GM21717 (cell line): ENCODE measurements around the gene TNPO3.
A peak's percentile ranks its signal among the peaks of the same experiment; 100 is the strongest.

Source experiments
- ATAC-seq: cut with Tn5 transposase; IDR thresholded peaks from one replicate; pipeline ENCODE4 v1.9.1; 2021; ENCODE audit warnings: mild to moderate bottlenecking, moderate library complexity; ENCODE audit not compliant: unreplicated experiment

TNPO3 gene

DNA sequence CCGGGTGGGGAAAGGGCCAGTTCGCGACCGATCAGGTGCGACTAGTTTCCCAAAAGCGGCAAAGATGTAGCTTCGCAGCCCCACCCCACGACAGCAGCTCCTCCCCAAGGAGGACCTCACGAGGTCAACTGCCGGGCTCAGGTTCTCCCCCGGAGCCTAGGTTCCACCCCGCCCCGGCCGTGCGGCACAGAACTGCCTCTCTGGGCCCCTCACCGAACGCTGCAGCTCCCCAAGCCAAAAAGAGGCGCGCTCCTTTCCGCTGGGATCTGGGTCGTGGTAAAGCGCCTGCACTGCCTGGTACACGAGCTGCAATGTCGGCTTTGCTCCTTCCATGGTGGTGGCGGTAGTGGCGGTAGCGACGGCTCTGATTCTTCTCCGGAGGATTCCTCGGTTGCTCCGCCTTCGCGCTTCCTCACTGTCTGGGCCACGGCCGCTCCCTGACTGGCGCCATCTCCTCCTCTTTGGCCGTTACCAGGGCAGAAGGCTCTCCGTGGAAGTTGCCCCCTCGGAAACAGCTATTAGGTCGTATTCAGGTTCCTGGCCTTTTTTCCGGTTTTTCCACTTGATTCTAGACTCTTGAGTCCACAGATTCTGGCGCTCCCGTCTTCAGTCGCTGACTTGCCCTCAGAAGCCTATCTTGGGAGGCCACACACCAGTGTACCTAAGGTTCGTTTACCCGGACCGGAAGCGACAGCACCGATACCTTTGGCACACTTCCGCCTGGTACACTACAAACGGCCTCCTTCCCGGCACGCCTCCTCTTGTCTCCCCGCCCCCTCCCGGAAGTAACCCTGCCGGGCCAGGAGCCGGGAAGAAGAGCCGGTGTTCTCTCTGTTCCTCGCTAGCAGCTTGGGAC is at the start of gene TNPO3:
Gene TNPO3, minus strand, starts transcription at position 674 of the 856 bp plus-strand sequence. Its CDS starts 341 bp downstream, at position 333.
- ATAC-seq, result peak; percentile 82

DNA sequence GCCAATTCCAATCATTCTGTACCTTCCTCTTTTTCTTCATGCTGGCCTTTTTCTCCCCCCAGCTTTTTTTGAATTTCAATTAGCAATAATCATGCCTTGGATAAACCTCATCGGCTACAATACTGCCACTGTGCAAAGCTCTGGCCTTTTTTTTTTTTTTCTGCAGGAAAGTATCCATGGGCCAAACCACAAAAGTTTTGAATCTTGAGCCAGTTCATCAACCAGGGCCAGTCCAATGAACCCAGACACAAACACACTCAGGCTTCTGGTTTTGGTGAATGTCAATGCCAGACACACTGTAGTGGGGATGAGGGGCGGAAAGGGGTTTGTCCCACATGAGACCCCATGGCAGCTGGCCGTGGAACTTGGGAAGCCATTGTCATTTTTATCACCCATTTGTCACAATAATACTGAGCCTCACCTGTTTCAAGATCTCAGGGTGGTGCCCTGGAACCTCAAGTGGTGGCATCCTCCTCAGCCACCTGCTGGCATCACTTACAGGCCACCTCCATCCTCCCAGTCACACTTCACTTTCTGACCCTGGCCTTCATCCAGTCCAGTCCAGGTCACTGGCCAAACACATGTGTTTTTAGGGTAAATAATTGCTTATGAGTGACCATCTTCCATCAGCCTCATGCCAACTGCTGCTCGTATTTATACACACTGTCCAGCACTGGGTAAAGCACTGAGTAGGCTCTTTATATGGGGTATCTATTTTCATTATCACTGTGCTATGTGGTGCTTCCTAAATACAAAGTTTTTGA is 48.8 kb upstream of the TNPO3 start:
- no peak for ATAC-seq

DNA sequence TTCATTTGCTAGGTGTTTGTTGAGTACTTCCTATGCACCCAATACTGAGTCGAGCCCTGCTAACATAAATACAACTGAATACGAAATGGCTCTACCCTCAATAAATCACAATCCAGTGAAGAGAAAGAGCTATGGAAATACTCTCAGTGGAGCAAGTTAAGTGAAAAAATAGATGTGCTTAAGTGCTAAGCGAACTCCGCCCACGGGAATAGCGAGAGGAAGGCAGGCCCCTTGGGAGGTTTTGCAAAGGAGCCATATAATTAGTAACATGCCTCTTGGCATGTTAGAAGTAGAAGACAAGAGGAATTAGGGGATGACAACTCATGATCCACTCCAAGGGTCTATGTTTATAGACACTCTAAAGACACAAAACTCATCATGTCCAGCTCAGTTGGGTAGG is 46.8 kb upstream of the TNPO3 start:
- no peak for ATAC-seq

DNA sequence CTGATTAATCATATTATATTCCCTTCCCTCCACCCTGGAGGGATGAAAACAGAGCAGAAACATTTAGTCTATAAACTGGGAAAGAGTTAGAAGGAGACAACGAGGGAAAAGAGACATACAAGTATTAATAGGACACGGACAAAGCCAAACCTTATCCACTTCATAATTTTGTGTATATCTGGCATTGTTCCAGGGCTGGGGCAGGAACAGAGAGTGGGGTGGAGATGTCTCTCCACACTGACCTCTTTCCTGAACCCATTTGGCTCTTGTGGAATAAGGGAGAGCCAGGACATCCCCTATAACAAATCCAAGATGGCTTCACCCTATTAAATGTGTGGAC is 45.9 kb upstream of the TNPO3 start:
- ATAC-seq, result no peak

DNA sequence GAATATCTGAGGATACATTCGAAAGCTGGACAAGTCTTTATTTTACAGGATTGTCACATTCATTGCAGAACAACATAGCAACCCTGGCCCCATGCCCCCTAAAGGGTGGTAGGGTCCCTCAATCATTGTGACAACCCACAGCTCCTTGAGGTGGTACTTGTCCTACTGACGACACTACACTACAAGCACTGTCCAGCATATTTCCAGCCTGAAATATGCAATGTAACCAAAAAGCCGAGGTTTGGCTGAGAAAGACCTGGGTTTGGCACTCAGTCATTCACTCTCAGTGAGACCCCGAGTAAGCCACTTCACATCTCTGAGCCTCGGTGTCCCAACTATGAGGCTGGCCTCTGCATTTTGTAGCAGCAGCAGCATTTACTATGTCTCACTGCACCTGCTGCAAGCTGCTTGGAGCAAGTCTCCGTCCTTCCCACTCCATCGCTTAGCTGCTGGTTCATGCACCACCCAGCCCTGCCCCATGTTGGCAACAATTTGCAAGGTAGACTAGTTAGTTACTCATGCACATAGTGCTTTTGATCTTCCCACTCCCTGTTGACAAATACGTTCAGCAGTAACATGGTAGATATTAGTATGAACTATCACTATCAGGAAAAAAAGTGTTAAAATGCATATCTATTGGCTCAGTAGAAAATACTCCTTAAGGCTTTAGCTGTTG is 43.6 kb upstream of the TNPO3 start:
- ATAC-seq, result no peak

DNA sequence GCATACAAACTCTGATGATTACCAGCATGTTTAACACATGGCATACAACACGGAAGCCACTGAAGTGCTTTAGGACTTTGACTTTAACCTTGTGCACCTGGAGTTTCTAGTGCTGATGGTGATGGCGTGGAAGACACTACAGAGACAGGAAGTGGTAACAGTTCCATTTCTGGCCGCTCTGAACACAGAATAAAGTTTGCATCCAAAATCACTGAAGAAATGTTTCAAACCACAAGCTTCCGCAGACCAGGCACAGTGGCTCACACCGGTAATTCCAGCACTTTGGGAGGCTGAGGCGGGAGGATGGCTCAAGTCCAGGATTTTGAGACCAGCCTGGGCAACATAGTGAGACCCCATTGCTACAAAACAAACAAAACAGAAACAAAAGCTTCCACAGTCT is 40.3 kb upstream of the TNPO3 start:
- peak; percentile 66 for ATAC-seq

DNA sequence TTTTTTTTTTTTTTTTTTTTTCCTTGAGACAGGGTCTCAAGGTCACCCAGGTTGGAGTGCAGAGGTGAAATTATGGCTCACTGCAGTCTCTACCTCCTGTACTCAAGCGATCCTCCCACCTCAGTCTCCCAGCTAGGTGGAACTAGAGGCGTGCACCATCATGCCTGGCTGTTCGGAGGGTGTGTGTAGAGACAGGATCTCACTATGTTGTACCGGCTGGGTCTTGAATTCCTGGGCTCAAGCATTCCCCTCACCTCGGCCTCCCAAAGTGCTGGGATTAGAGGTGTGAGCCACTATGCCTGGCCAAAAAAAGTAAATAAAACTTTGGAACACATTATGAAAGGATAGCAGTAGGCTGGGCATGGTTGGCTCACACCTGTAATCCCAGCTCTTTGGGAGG is 39.6 kb upstream of the TNPO3 start:
- ATAC-seq, result no peak

DNA sequence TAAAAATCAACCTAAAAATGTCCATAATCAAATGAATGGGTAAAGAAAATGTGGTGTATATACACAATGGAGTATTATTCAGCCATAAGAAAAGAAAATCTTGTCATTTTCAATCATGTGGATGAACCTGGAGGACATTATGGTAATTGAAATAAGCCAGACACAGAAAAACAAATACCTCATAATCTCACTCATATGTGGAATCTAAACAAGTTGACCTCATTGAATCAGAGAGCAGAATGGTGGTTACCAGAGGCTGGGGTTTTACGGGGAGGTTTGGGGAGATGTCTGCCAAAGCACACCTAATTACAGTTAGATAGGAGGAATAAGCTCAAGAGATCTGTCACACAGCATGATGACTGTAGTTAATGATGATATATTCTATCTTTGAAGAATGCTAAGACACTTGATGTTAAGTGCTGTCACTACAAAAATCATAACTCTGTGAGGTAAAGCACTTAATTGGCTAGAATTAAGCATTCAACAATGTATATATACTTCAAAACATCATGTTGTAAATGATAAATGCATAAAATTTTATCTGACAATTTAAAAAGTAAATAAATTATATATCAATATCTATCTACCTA is 39.1 kb upstream of the TNPO3 start:
- ATAC-seq, result no peak

DNA sequence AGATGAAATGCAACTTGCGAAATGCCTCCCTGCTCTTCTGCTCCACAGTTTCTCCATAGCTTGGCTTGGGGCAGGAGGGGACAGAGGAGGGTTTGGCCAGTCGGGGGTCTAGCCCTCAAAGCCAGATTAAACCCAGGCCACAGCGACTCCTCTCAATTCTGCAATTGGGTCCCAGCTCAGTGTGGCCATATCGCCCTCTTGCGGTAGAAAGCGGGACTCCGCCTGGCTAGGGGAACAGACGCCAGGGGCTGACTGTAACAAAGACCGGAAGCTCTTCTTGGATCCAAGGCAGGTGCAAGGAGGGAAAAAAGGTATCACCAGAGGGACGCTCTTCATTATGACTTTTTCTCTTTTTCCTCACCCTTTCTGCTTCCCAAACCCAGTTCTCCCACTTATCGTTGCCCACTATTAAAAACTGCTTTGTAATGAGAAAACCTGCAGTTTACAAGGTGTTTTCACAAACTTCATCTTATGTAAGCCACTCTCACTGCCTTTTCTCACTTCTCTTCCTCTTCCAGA is 36.6 kb upstream of the TNPO3 start:
- peak; percentile 61 for ATAC-seq

DNA sequence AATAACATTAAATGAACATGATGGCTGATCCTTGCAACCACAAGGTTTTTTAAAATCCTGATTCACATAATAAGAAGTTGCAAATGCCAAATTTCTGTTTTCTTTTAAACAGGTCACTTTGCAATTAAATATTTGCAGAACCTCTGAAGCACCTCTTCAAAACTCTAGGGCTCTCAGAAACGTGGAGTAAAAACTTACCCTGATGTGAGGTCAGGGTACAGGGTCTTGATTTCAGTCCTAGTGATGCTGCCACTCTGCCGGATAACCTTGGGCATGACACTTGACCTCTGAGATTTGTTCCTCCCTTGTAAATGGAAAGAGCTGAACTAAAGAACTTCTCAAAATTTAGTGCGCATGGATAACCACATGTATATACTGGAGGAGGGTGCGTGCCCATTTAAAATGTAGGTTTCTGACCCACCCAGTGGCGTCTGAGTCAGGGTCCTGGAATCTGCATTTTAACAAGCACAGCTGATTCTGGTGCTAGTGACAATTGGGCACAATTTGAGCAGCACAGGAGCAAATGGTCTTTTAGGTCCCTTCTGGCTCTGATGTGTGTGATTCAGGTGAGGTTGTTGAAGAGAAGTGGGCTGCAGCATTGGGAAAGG is 35.5 kb upstream of the TNPO3 start:
- ATAC-seq, result no peak

DNA sequence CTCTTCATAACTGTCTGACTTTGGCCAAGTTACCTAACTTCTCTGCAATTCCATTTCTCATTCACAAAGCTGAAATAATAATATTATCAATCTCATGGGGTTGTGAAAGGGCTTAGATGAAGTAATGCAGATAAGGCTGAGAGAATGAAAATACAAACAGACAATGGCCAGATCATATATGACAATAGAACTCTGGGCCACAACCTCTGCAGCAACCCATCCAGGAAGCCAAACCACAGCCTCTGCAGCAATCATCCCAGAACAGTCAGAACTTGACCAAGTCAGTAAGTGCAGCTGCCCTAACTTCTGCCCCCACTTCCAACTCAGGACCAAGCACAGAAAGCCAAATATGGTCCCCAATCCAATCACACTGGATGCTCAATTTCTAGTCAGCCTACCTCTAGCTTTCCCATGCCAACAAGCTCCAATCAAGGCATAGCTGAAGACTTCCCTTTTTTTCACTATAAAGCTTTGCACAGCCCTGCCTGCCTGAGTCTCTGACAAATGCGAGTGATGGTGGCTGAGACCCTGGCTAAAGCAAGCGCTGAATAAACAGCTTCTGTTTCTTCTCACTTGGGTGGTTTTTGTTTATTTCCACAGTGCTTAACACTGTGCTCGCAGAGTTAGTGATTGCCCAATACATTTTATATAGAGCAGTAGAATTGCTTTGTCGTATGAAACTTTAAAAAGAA is 34.8 kb upstream of the TNPO3 start:
- peak; percentile 71 for ATAC-seq

DNA sequence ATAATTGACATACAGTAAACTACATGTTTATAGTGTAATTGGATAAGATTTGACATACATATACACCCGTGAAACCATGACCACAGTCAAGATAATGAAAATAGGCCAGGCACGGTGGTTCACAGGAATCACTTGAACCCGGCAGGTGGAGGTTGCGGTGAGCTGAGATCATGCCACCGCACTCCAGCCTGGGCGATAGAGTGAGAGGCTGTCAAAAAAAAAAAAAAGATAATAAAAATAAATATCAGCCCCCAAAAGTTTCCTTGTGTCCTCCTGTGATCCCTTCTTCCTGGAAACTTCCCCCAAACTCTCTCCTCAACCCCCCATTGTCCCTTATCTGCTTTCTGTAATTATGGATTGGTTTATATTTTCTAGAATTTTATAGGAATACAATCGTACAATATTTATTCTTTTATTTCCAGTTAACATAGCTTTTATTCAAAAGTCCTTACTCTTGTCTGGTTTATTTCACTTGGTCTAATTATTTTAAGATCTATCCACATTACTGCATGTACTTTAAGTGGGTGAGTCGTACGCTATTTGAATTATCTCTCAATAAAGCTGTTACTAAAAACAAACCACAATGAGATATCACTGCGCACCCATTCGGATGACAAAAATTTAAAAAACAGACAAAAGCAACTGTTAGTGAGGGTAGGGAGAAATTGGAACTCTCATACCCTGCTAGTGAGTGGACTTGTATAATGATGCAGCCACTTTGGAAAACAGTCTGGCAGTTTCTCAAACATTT is 30.1 kb upstream of the TNPO3 start:
- no peak for ATAC-seq

DNA sequence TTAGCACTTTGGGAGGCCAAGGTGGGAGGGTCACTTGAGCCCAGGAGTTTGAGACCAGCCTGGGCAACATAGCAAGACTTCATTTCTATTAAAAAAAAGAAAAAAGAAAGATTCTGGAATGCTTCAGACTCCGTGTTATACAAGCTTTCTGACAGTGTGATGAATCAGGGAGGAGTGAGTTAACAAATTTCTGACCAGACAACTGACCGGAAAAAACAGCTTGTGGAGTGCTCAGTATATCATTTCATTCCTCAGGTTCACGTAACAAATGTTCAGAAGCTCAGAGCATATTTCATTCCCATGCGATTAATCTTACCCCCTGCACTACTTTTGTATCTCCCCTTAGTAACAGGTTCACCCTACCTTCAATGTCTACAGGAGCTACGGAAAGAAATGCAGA is 28.6 kb upstream of the TNPO3 start:
- ATAC-seq, result no peak

DNA sequence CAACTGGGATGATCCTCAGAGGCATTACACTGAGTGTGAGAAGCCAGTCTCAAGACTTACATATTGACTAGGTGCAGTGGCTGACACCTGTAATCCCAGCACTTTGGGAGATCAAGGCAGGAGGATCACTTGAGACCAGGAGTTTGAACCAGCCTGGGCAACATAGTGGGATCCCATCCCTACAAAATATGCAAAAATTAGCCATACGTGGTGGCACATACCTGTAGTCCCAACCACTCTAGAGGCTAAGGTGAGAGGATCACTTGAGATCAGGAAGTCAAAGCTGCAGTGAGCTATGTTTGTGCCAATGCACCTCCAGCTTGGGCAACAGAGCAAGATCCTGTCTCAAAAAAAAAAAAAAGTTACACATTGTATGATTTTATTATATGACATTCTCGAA is 23.5 kb upstream of the TNPO3 start:
- no peak for ATAC-seq

DNA sequence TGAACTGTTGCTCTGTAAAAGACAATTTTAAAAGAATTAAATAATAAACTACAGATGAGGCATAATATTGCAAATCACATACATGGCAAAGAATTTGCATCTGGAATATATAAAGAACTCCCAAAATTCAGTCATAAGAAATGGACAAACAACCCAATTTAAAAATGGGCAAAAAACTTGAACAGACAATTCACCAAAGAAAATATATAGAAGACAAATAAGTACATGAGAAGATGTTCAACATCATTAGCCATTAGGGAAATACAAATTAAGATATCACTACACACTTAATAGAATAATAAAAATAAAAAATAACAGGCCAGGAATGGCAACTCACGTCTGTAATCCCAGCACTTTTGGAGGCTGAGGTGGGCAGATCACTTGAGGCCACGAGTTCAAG is 22.0 kb upstream of the TNPO3 start:
- no peak for ATAC-seq

DNA sequence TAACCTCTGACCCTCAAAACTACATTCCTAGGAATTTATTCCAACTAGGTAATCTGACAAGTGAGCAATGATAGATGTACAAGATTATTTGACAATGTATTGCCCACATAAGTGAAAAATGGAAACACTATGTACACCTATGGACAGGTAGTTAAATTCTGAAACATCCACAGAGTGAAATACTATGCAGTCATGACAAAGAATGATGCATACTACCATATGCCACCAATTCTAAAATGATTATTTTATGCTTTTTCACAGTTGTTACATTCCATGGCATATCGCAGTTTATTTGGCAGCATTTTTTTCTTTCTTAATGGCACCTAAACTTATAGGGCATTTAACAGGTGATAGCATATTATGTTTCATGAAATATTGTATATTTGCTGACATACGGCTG is 20.1 kb upstream of the TNPO3 start:
- no peak for ATAC-seq

DNA sequence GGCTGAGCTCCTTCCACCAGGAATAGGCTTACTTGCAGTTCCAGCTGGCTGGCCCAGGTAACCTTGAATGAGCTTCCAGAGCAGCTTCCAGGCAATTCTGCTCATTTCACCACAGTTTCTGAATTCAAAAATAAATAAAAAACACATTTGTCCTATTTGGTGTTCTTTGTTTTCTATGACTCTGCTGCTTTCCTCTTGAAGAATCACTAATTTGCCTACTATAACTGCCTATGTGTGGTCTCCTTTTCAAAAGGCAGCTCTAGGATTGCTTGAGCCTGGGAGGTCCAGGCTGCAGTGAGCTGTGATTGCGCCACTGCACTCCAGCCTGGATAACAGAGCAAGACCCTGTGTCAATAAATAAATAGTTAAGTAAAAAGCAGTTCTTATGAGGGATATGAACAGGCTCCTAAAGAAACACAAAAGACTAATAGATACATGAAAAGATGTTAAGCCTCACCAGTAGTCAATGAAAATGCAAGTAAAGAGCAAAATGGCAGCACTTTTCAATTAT is 19.5 kb upstream of the TNPO3 start:
- no peak for ATAC-seq

DNA sequence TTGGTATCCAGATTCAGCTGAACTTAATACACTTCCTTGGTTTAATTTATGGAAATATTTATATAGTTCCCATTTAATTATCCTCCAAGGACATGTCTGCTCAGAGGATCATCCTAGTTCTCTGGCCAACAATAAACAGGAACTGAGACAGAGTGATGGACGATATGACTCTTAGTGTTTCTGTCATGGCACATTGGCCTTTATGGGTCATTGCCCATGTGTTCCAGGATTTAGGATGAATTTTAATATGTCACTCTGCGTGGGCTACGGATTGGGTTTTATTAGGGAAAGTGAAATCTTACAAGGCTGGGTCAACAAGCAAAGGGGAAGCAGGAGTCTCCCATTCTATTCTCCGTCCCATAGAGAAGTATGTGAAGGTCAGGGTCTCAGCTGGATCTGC is 18.8 kb upstream of the TNPO3 start:
- ATAC-seq, result no peak

DNA sequence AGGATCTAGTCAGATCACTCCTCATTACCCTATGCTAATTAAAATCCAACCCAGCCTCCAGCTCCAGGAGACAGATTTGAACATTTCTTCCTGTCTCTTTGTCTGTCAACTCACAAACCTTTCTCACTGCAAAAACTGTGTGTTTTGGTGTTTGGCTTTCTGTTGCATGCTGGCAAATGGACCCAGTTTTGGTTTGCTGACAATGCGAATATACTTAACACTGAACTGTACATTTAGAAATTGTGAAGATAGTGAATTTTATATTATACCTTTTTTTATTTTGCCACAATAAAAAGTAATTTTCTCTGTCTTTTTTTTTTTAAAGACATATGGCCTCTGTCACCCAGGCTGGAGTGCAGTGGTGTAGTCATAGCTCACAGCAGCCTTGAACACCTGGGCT is 18.3 kb upstream of the TNPO3 start:
- ATAC-seq, result no peak
